T-helper 2 cell (primary cell): ENCODE results near the gene CDHR3.

ENCODE experiments used
- DNase-seq, 5 experiments: peaks; one replicate each; pipeline versions ENCODE4 v3.0.0 to v3.0.0-alpha.2; 2012 to 2022

Gene CDHR3

GRCh38 chr7:106029941-106030340 is 66.9 kb downstream of the CDHR3 start:
- no peak for DNase-seq

GRCh38 chr7:106031300-106032035 is 68.4 kb downstream of the CDHR3 start:
- DNase-seq: no peak

- no peak for DNase-seq
Measured at GRCh38 chr7:106032295-106032694, 69.2 kb downstream of the CDHR3 start.

- DNase-seq: no peak
Measured at GRCh38 chr7:106033735-106034134, 70.7 kb downstream of the CDHR3 start.

- no peak for DNase-seq
Measured at GRCh38 chr7:106034383-106034782, 71.3 kb downstream of the CDHR3 start.

- no peak for DNase-seq
Measured at GRCh38 chr7:106035568-106035967, 72.5 kb downstream of the CDHR3 start.

- no peak for DNase-seq
Measured at GRCh38 chr7:106036004-106036403, 72.9 kb downstream of the CDHR3 start.

GRCh38 chr7:106037489-106038176 is 74.6 kb downstream of the CDHR3 start:
- DNase-seq: no peak

GRCh38 chr7:106038289-106038688 is 75.2 kb downstream of the CDHR3 start:
- DNase-seq: no peak

- no peak for DNase-seq
Measured at GRCh38 chr7:106038916-106039315, 75.9 kb downstream of the CDHR3 start.

GRCh38 chr7:106039486-106040060 is 76.5 kb downstream of the CDHR3 start:
- no peak for DNase-seq

- DNase-seq: peak in 1 of 5 experiments; percentile 42
Measured at GRCh38 chr7:106041140-106041717, 78.2 kb downstream of the CDHR3 start.

GRCh38 chr7:106042196-106042611 is 79.1 kb downstream of the CDHR3 start:
- DNase-seq: no peak

- DNase-seq: no peak
Measured at GRCh38 chr7:106045139-106045538, 82.1 kb downstream of the CDHR3 start.

- no peak for DNase-seq
Measured at GRCh38 chr7:106045586-106045985, 82.5 kb downstream of the CDHR3 start.

- DNase-seq: no peak
Measured at GRCh38 chr7:106047184-106047583, 84.1 kb downstream of the CDHR3 start.

- DNase-seq: no peak
Measured at GRCh38 chr7:106047818-106048705, 85.0 kb downstream of the CDHR3 start.

GRCh38 chr7:106048706-106049020 is 85.6 kb downstream of the CDHR3 start:
- DNase-seq: no peak

- no peak for DNase-seq
Measured at GRCh38 chr7:106049139-106049752, 86.2 kb downstream of the CDHR3 start.

GRCh38 chr7:106050002-106050745 is 87.1 kb downstream of the CDHR3 start:
- no peak for DNase-seq

GRCh38 chr7:106050746-106051117 is 87.7 kb downstream of the CDHR3 start:
- no peak for DNase-seq

GRCh38 chr7:106052681-106053080 is 89.6 kb downstream of the CDHR3 start:
- no peak for DNase-seq
